Measurements from ENCODE around the gene THRB. TPM values are rescaled to one million over a fixed set of nuclear protein-coding genes. Genes with fewer than 3 reads are reported as not detected.

The THRB gene
- total RNA-seq, 1 experiment from 2014 or later: 9.7 TPM

DNA sequence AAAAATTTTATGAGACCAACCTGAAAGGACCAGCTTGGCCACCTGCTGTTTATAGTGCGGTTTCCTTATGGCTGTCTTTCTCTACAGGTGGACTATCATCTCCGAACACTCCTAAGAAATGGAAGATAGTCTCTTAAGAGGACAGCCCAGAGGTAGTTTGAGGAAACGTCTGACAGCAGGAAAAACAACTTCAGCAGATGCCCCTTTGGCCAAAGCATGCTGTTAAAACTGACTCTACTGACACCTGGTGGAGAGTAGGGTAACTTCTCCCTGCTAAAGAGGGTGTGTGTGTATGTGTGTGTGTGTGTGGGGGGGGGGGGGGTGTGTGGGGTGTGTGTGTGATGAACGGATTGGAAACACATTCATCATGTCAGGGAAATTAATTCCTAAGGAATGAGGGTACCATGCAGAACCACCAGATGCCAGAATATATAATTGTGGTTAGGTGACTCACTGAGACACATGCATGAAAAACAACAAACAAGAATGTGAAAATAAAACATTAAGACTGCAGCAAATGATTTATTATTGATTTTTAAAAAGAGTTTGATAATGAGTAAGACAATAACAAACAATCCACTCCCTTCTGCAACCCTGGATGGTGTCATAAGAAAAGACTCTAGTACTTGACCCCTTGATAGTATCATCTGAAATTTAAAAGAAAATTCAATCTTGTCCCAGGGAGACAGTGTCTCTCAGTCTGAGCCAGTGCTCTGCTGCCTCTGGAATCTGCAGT is 256.5 kb downstream of the THRB start:
- Histone ChIP-seq H3K4me3 (no peak overlapping the region; the same call in 1 of the 2 replicates), H4K20me1 (ENCODE audit: insufficient read depth) (no peaks in the 10 kb centered on the region), H3K4me2 (peak overlapping the region; percentile 64), H3K79me2 (ENCODE audit: low read depth) (no peaks in the 10 kb centered on the region), H3K9me3 (ENCODE audit: insufficient read depth, low read depth) (no peaks in the 10 kb centered on the region), H3K4me1 (replicated peaks; ENCODE audit: insufficient read depth) (peaks cover 64% of the 10 kb centered on the region), H3K36me3 (ENCODE audit: low read depth) (no peaks in the 10 kb centered on the region), H3K27me3 (ENCODE audit: insufficient read depth, low read depth) (no peaks in the 10 kb centered on the region), H3F3A (ENCODE audit: insufficient read depth, low read depth) (peaks cover 31% of the 10 kb centered on the region), H3K9me2 (ENCODE audit: insufficient read depth) (no peaks in the 10 kb centered on the region), H3K27ac (peak overlapping the region; percentile 77), H2AFZ (no peak overlapping the region)
- DNase-seq: peak; percentile 63 to 95
- POLR2A ChIA-PET (ENCODE audit: unreplicated experiment): interaction anchor here (0.6 to 0.7 kb wide), 2 partner anchors 450 to 510 kb away, joined by 3 to 12 read pairs; no protein-coding TSS in a partner anchor
- TF ChIP-seq, protein P1, sequence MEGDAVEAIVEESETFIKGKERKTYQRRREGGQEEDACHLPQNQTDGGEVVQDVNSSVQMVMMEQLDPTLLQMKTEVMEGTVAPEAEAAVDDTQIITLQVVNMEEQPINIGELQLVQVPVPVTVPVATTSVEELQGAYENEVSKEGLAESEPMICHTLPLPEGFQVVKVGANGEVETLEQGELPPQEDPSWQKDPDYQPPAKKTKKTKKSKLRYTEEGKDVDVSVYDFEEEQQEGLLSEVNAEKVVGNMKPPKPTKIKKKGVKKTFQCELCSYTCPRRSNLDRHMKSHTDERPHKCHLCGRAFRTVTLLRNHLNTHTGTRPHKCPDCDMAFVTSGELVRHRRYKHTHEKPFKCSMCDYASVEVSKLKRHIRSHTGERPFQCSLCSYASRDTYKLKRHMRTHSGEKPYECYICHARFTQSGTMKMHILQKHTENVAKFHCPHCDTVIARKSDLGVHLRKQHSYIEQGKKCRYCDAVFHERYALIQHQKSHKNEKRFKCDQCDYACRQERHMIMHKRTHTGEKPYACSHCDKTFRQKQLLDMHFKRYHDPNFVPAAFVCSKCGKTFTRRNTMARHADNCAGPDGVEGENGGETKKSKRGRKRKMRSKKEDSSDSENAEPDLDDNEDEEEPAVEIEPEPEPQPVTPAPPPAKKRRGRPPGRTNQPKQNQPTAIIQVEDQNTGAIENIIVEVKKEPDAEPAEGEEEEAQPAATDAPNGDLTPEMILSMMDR (conservative IDR thresholded peaks at IDR 0.05): peak; percentile 84
- no peak for TF ChIP-seq EZH2 (IDR thresholded peaks at IDR 0.05; ENCODE audit: low read depth)
- CTCF ChIA-PET: no interaction called here
- intact Hi-C loops (cut with micrococcal nuclease; ENCODE audit: unreplicated experiment): loop anchor here (1.0 to 10.0 kb wide), 15 partner anchors 27 to 496 kb away; partner anchors contain the start of genes NKIRAS1 and RPL15
- no TSS peak for BruUV-seq (replicated peaks)

DNA sequence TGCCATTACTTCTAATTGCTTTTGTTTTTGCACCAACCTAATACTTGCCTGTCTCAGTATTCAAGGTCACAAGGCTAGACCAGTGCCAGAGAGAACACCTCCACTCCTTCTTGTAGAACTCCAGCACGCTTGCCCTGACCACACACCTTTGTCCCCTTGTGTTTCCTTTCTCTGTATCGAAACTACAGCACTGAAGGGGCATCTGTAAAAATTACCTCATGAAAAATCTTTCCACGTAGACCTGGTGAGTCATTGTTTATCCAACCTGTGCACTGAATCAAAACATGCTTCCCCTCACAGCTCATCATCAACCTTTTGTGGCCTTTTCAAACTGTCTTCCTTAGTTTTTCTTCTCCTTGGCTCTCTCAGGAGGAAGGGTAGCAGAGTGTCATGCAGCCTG is 259.5 kb downstream of the THRB start:
- POLR2A ChIA-PET (ENCODE audit: unreplicated experiment): interaction anchor here (0.5 to 1.0 kb wide), 2 partner anchors 79 to 289 kb away, joined by 4 to 7 read pairs; no protein-coding TSS in a partner anchor
- Histone ChIP-seq H3K4me1 (replicated peaks; ENCODE audit: insufficient read depth) (peaks cover 46% of the 10 kb centered on the region), H3K27ac (peak overlapping the region; percentile 73), H3F3A (ENCODE audit: insufficient read depth, low read depth) (peaks cover 14% of the 10 kb centered on the region), H3K4me3 (no peak overlapping the region), H4K20me1 (ENCODE audit: insufficient read depth) (no peaks in the 10 kb centered on the region), H3K36me3 (ENCODE audit: low read depth) (no peaks in the 10 kb centered on the region), H3K79me2 (ENCODE audit: low read depth) (no peaks in the 10 kb centered on the region), H3K4me2 (peak overlapping the region; percentile 48), H3K27me3 (ENCODE audit: insufficient read depth, low read depth) (no peaks in the 10 kb centered on the region), H3K9me3 (ENCODE audit: insufficient read depth, low read depth) (no peaks in the 10 kb centered on the region), H2AFZ (no peak overlapping the region), H3K9me2 (ENCODE audit: insufficient read depth) (no peaks in the 10 kb centered on the region)
- peak; percentile 28 to 84 for DNase-seq
- intact Hi-C loops (cut with micrococcal nuclease; ENCODE audit: unreplicated experiment): loop anchor here (1.0 to 10.0 kb wide), 5 partner anchors 14 to 493 kb away; partner anchors contain the start of genes NKIRAS1 and RPL15
- TF ChIP-seq, protein P1 (conservative IDR thresholded peaks at IDR 0.05): no peak
- no peak for TF ChIP-seq EZH2 (IDR thresholded peaks at IDR 0.05; ENCODE audit: low read depth)
- BruUV-seq (replicated peaks): no TSS peak
- CTCF ChIA-PET: no interaction called here

DNA sequence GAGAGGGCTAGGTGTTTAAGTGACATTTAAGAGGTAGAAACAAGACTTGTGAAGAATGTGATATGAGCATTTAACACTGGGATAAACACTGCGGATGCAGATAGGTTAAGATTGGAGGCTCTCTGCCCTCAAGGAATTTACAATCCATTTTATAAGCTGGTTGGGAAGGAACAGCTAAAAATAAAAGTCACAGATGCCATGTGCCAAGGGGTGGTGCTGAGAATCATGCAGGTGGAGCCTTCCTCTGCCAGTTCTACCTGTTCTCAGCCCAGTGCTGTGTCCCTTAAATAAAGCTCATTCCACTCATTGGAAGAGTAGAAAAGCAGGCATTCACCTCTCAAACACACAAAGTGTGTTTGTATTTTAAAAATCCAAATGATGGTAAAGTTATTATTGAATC is 261.9 kb downstream of the THRB start:
- no peak overlapping the region for H2AFZ ChIP-seq
- TF ChIP-seq, protein P1 (conservative IDR thresholded peaks at IDR 0.05): no peak
- no peak for TF ChIP-seq EZH2 (IDR thresholded peaks at IDR 0.05; ENCODE audit: low read depth)
- 0 out of 2 replicates have a peak, but pooled peaks cover 6% of the 10 kb centered on the region for H3F3A ChIP-seq (ENCODE audit: insufficient read depth, low read depth)
- H3K4me1 ChIP-seq (replicated peaks; ENCODE audit: insufficient read depth): peaks cover 33% of the 10 kb centered on the region
- H3K9me3 ChIP-seq (ENCODE audit: insufficient read depth, low read depth): no peaks in the 10 kb centered on the region
- H4K20me1 ChIP-seq (ENCODE audit: insufficient read depth): no peaks in the 10 kb centered on the region
- no peak overlapping the region for H3K27ac ChIP-seq
- CTCF ChIA-PET: no interaction called here
- POLR2A ChIA-PET (ENCODE audit: unreplicated experiment): no interaction called here
- no peak for DNase-seq
- intact Hi-C loops (cut with micrococcal nuclease; ENCODE audit: unreplicated experiment): loop anchor here (10.0 kb wide), 1 partner anchor 318 kb away; the partner anchor contains the start of genes NKIRAS1 and RPL15
- no peaks in the 10 kb centered on the region for H3K36me3 ChIP-seq (ENCODE audit: low read depth)
- no peaks in the 10 kb centered on the region for H3K9me2 ChIP-seq (ENCODE audit: insufficient read depth)
- no TSS peak for BruUV-seq (replicated peaks)
- no peaks in the 10 kb centered on the region for H3K79me2 ChIP-seq (ENCODE audit: low read depth)
- no peak overlapping the region for H3K4me3 ChIP-seq
- no peak overlapping the region for H3K4me2 ChIP-seq
- no peaks in the 10 kb centered on the region for H3K27me3 ChIP-seq (ENCODE audit: insufficient read depth, low read depth)
